C4-2B (cell line): Measurements from ENCODE around the gene PTX4.

Experiments used
- CTCF ChIP-seq: fragments of 450-650 bp; conservative IDR thresholded peaks from 2 replicates; pipeline ENCODE4 v1.5.1; 2017; ENCODE audit warnings: mild to moderate bottlenecking
- ZFX ChIP-seq: fragments of 450-650 bp; IDR thresholded peaks from 2 replicates; pipeline ENCODE4 v1.6.1; 2017

DNA sequence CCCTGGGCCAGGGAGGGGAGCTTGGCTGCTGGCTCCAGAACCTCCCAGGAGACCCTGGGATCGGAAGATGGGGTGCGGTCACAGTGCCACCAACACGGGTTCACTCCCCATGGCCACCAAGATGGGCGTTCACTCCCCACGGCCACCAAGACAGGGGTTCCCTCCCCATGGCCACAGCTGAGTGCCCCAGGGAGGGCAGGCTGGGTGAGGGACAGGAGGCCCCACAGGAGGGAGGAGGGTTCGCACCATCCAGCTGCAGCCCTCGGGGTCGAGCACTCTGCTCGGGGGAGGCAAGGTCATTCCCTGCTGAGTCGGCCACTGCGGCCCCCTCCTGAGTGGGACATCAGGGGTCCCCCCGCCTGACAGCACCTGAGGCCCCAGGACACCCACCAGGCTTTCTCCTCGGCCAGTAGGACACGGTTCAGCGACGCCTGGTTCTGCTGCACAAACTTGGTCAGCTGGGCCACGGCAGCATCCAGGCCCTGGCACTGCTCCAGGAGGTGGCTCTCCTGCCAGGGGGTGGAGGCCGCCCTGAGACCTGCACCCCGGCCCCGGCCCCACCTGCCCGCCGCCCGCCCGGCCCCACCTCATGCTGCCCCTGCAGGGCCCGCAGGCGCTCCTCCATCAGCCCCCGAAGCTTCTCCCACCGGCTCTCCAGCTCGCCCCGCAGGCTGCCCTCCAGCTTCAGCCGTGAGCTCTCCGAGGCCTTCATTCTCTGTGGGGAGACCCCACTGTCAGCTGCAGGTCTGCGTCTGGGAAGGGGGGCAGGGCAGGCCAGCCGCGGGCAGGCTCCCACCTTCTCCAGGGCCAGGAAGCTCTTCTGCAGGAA, 50.3 kb downstream of the PTX4 start:
- no peak for TF ChIP-seq CTCF
- TF ChIP-seq ZFX = no peak
